Measurements from ENCODE around the gene SLC16A11.
"Not testable (repeated sequence)": the region's sequence is repeated elsewhere in the genome, so short reads cannot be mapped to it uniquely, and the experiment has no call there.

The SLC16A11 gene

GRCh38 chr17:7056386-7056785 lies 12.5 kb upstream of the SLC16A11 start:
- no peak for DNase-seq

- DNase-seq: not testable (repeated sequence)
These were observed 6.7 kb upstream of the SLC16A11 start for GRCh38 chr17:7050583-7050982.

- no peak for DNase-seq
These were observed 5.1 kb upstream of the SLC16A11 start for GRCh38 chr17:7048968-7049367.

- DNase-seq: no peak
These were observed 3.7 kb upstream of the SLC16A11 start for GRCh38 chr17:7047566-7047965.

- DNase-seq: peak in 3 of 4 experiments; percentile 26 to 48 (median 43)
These were observed 3.0 kb upstream of the SLC16A11 start for GRCh38 chr17:7046725-7047397.

- no peak for DNase-seq
These were observed 2.3 kb upstream of the SLC16A11 start for GRCh38 chr17:7046127-7046724.

- peak in 2 of 4 experiments; percentile 10 to 24 for DNase-seq
These were observed 1.7 kb upstream of the SLC16A11 start for GRCh38 chr17:7045492-7046126.

GRCh38 chr17:7043182-7043496 lies 753 bp downstream of the SLC16A11 start:
- no peak for DNase-seq

- peak in 1 of 4 experiments; percentile 24 for DNase-seq
These were observed 1.3 kb downstream of the SLC16A11 start for GRCh38 chr17:7042501-7043181.

- no peak for DNase-seq
These were observed 2.0 kb downstream of the SLC16A11 start for GRCh38 chr17:7041607-7042500.

- no peak for DNase-seq
These were observed 4.1 kb downstream of the SLC16A11 start for GRCh38 chr17:7039832-7040231.

- DNase-seq: no peak
These were observed 5.6 kb downstream of the SLC16A11 start for GRCh38 chr17:7038025-7038862.

GRCh38 chr17:7035591-7036368 lies 8.1 kb downstream of the SLC16A11 start, which contains the start of gene SLC16A13:
SLC16A13 (plus strand) TSS chr17:7036015; CDS start chr17:7036383, 368 bp downstream.
- peak; percentile 93 to 96 (median 95) for DNase-seq

- peak in 1 of 4 experiments; percentile 39 for DNase-seq
These were observed 8.8 kb downstream of the SLC16A11 start for GRCh38 chr17:7034955-7035590.

GRCh38 chr17:7029659-7030058 lies 14.2 kb downstream of the SLC16A11 start:
- DNase-seq: no peak

- no peak for DNase-seq
These were observed 14.8 kb downstream of the SLC16A11 start for GRCh38 chr17:7029096-7029495.

GRCh38 chr17:7027335-7027734 lies 16.6 kb downstream of the SLC16A11 start:
- no peak for DNase-seq

GRCh38 chr17:7026471-7027115 lies 17.3 kb downstream of the SLC16A11 start:
- DNase-seq: no peak

GRCh38 chr17:7025245-7025644 lies 18.6 kb downstream of the SLC16A11 start:
- DNase-seq: no peak

- DNase-seq: no peak
These were observed 19.5 kb downstream of the SLC16A11 start for GRCh38 chr17:7024402-7024785.
